OCI-LY3 (cell line): ENCODE measurements around the gene SLC18A3.

Experiments
- H2AFZ ChIP-seq: fragments of 200-600, 300-600 bp; shearing (Covaris generic); 2 replicates; pipeline ENCODE4 v1.6.0; 2014; ENCODE audit warnings: antibody characterized with exemption, low read depth, low read length
- H3K27ac ChIP-seq: fragments of 200-600, 300-600 bp; sonication (generic); 2 replicates; pipeline ENCODE4 v1.5.1; 2014; ENCODE audit warnings: mild to moderate bottlenecking, low read length, moderate library complexity, mixed read lengths
- H3K27me3 ChIP-seq: fragments of 200-600, 300-600 bp; sonication (generic); 2 replicates; pipeline ENCODE4 v1.6.1; 2014; ENCODE audit warnings: low read depth, low read length, mixed read lengths
- H3K36me3 ChIP-seq: fragments of 200-600, 300-600 bp; sonication (generic); replicated peaks from 2 replicates; pipeline ENCODE3; 2014; ENCODE audit warnings: low read depth, low read length, mixed read lengths
- H3K4me1 ChIP-seq: fragments of 300-600, 200-600 bp; sonication (generic); 2 replicates; pipeline ENCODE4 v1.6.1; 2014; ENCODE audit warnings: low read length, mixed read lengths
- H3K4me2 ChIP-seq: fragments of 200-600, 300-600 bp; sonication (generic); 2 replicates; pipeline ENCODE4 v1.6.1; 2014; ENCODE audit warnings: low read length, mixed read lengths
- H3K4me3 ChIP-seq: fragments of 300-600, 200-600 bp; sonication (generic); 2 replicates; pipeline ENCODE4 v1.5.1; 2014; ENCODE audit warnings: antibody characterized with exemption, mild to moderate bottlenecking, low read length, moderate library complexity
- H3K79me2 ChIP-seq: fragments of 300-600, 200-600 bp; shearing (Covaris generic); 2 replicates; pipeline ENCODE4 v1.6.1; 2014; ENCODE audit warnings: mild to moderate bottlenecking, low read length, mixed read lengths
- H3K9ac ChIP-seq: fragments of 300-600, 200-600 bp; shearing (Covaris generic); 2 replicates; pipeline ENCODE4 v1.6.0; 2014; ENCODE audit warnings: mild to moderate bottlenecking, low read length, moderate library complexity
- H3K9me3 ChIP-seq: fragments of 200-600, 300-600 bp; shearing (Covaris generic); 2 replicates; pipeline ENCODE4 v1.6.1; 2014; ENCODE audit warnings: low read length, mixed read lengths; ENCODE audit not compliant: insufficient read depth
- H4K20me1 ChIP-seq: fragments of 200-600, 300-600 bp; sonication (generic); 2 replicates; pipeline ENCODE4 v1.6.1; 2016; ENCODE audit warnings: low read length, mixed read lengths; ENCODE audit not compliant: insufficient read depth
- EZH2phosphoT487 ChIP-seq: fragments of 200-600 bp; shearing (Covaris generic); IDR thresholded peaks from 2 replicates; pipeline ENCODE4 v1.6.1; 2018; ENCODE audit warnings: antibody characterized with exemption, mixed run types, low read depth
- TF ChIP-seq, protein P1 (sequence below): fragments of 200-600, 300-600 bp; sonication (generic); IDR thresholded peaks from 2 replicates; pipeline ENCODE4 v1.5.1; 2014; ENCODE audit warnings: antibody characterized with exemption, low read length, low read depth

SLC18A3 gene

DNA sequence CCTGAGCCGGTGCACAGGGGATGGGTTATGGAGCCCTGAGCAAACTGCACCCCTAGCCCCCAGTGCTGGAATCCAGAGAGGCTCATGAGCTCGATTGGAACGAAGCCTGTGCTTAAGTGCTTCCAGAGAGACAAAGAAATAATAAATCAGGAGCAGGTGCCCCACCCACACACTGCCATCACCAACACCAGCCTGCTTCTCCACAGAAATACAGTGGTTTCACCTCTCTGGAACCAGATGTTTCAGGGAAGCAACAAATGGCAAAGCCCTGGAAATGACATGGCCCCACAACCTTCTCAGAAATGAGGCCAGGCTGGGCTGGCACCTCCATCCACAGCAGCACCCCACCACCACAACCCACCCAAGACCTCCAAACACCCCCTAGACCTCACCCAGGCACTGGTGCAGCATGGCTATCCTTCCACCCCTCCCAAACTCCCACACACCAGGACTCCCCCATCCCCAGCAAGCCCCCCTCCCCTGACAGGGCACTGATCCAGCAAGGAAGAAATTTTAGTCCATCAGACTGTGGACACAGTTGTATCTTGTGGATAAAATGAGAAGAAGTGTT lies 4.1 kb upstream of the SLC18A3 start:
- H3K27ac ChIP-seq, result no peak overlapping the region
- H4K20me1 ChIP-seq, result no peaks in the 10 kb centered on the region
- H3K9me3 ChIP-seq, result no peaks in the 10 kb centered on the region
- H3K36me3 ChIP-seq, result no peaks in the 10 kb centered on the region
- H3K4me3 ChIP-seq, result no peak overlapping the region
- H3K79me2 ChIP-seq, result no peaks in the 10 kb centered on the region
- no peaks in the 10 kb centered on the region for H3K4me1 ChIP-seq
- H3K4me2 ChIP-seq, result no peak overlapping the region
- H3K9ac ChIP-seq, result no peak overlapping the region
- H2AFZ ChIP-seq, result no peak overlapping the region
- H3K27me3 ChIP-seq, result peaks cover 5% of the 10 kb centered on the region
- no peak for TF ChIP-seq EZH2phosphoT487
- TF ChIP-seq, protein P1, sequence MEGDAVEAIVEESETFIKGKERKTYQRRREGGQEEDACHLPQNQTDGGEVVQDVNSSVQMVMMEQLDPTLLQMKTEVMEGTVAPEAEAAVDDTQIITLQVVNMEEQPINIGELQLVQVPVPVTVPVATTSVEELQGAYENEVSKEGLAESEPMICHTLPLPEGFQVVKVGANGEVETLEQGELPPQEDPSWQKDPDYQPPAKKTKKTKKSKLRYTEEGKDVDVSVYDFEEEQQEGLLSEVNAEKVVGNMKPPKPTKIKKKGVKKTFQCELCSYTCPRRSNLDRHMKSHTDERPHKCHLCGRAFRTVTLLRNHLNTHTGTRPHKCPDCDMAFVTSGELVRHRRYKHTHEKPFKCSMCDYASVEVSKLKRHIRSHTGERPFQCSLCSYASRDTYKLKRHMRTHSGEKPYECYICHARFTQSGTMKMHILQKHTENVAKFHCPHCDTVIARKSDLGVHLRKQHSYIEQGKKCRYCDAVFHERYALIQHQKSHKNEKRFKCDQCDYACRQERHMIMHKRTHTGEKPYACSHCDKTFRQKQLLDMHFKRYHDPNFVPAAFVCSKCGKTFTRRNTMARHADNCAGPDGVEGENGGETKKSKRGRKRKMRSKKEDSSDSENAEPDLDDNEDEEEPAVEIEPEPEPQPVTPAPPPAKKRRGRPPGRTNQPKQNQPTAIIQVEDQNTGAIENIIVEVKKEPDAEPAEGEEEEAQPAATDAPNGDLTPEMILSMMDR, result no peak

DNA sequence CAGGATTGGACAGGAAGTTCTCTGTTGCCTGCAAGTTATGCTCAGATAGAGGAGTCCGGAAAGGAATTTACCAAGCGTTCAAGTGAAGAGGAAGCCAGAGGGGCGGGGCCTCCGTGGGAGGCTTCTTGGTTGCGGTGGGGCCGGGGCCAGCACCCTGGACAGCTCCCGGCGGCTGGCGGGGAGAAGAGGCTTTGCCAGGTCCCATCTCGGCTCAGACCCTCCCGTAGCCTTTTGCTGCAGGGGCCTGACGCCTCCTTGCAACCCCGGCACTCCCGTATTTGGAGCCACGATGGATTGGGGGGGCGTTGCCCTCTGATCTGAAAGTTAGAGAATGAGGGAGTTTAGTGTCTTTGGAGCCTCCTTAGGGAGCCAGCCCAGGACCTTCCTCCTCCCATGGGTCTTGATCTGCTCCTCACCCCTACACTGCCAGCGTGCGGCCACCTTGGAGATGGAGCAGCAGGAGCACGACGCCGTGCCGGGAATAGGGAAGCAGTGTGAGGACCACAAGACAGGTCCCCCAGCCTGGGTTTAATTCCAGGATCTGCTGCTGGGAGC lies 3.1 kb upstream of the SLC18A3 start:
- no peak overlapping the region for H2AFZ ChIP-seq
- peaks cover 5% of the 10 kb centered on the region for H3K27me3 ChIP-seq
- no peak overlapping the region for H3K4me3 ChIP-seq
- TF ChIP-seq, protein P1, result no peak
- no peak for TF ChIP-seq EZH2phosphoT487
- H3K27ac ChIP-seq, result no peak overlapping the region
- H3K36me3 ChIP-seq, result no peaks in the 10 kb centered on the region
- no peaks in the 10 kb centered on the region for H4K20me1 ChIP-seq
- H3K4me1 ChIP-seq, result no peaks in the 10 kb centered on the region
- no peaks in the 10 kb centered on the region for H3K79me2 ChIP-seq
- H3K4me2 ChIP-seq, result no peak overlapping the region
- no peaks in the 10 kb centered on the region for H3K9me3 ChIP-seq
- H3K9ac ChIP-seq, result no peak overlapping the region

DNA sequence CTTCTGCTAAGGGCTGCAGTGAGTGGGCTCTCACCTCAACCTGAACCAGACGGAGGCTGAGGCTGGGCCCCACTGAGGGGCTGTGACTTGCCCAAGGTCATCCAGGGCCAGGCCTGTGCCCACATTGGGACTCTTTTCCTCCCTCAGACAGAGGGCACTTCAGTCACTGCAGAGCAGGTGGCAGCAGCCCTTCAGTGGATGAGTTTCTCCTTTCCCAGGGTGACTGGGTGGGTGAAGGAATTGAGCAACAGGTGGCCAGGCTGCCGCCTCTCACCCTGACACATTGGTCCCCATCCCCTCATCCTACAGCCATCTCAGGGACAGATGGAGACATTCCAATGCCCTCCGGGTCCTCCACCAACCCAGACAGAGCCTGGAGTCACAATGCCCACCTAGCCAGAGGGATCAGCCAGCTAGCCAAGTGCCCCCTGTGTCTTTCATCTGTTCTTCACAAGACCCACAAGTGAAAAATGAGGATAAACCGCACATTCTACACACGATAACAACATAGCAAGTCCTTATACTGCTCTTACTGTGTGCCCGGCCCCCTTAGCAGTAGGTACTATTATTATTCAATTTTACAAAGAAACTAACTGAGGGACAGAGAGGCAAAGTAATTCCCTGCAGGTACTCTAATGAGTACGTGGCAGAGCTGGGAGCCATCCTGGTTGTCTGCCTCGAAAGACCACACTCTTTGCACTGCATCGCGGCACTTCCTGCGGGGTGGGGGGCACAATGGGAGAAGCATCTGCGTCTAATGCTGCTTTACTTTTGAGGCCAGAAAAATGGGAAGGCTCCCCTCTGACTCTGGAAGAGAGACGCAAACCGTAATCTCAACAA lies 1.7 kb upstream of the SLC18A3 start:
- Histone ChIP-seq H3K36me3 (no peaks in the 10 kb centered on the region), H3K4me3 (no peak overlapping the region), H3K27me3 (no peaks in the 10 kb centered on the region), H4K20me1 (no peaks in the 10 kb centered on the region), H3K4me1 (no peaks in the 10 kb centered on the region), H3K9me3 (no peaks in the 10 kb centered on the region), H3K4me2 (no peak overlapping the region), H3K79me2 (no peaks in the 10 kb centered on the region), H3K27ac (no peak overlapping the region), H3K9ac (no peak overlapping the region), H2AFZ (no peak overlapping the region)
- TF ChIP-seq, protein P1, result no peak
- TF ChIP-seq EZH2phosphoT487, result no peak

DNA sequence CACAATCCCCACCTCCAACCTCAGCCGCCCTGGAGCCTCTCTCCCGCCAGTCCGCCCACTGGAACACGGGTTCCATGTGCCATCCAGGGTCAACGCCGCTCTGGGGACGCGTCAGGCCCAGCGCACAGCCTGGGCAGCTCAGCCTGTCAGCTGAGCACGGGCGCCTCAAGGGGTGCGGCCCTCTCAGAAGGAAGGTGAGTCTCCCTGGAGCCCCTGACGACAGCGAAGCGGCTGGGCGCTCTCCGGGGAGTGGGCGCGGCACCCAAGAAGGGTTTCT lies 1.2 kb upstream of the SLC18A3 start:
- Histone ChIP-seq H4K20me1 (no peaks in the 10 kb centered on the region), H2AFZ (no peak overlapping the region), H3K4me2 (no peak overlapping the region), H3K36me3 (no peaks in the 10 kb centered on the region), H3K9me3 (no peaks in the 10 kb centered on the region), H3K27ac (no peak overlapping the region), H3K9ac (no peak overlapping the region), H3K79me2 (no peaks in the 10 kb centered on the region), H3K27me3 (no peaks in the 10 kb centered on the region), H3K4me1 (no peaks in the 10 kb centered on the region), H3K4me3 (no peak overlapping the region)
- TF ChIP-seq, protein P1, result no peak
- no peak for TF ChIP-seq EZH2phosphoT487
